ENCODE measurements around the gene FILIP1L.
A peak's percentile ranks its signal among the peaks of the same experiment; 100 is the strongest.

FILIP1L gene

GRCh38 chr3:99837715-99838114 is 276.6 kb downstream of the FILIP1L start:
- DNase-seq: no peak

- no peak for DNase-seq
Measured at GRCh38 chr3:99836681-99837080, 277.6 kb downstream of the FILIP1L start.

GRCh38 chr3:99834211-99834957 is 279.9 kb downstream of the FILIP1L start:
- DNase-seq: no peak

- no peak for DNase-seq
Measured at GRCh38 chr3:99833617-99834205, 280.6 kb downstream of the FILIP1L start.

DNA sequence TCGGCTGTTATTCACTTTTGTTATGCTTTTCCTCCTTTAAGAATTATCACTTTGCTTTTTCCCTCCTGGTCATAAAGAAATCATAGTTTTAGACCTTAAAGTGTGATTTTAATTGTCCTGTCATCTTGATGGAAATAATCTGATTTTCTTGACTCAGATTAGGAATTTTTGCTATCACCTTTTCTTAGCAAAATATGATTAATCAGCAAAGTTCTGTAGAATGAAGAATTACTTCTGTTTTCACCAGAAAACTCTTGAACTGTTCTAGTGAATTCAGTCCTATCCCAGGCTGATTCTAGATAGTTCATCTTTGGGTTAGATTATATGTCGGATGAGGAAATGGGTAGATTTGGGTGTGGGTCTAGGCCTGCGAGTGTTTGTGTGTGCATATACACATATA is 284.5 kb downstream of the FILIP1L start:
- DNase-seq: no peak

DNA sequence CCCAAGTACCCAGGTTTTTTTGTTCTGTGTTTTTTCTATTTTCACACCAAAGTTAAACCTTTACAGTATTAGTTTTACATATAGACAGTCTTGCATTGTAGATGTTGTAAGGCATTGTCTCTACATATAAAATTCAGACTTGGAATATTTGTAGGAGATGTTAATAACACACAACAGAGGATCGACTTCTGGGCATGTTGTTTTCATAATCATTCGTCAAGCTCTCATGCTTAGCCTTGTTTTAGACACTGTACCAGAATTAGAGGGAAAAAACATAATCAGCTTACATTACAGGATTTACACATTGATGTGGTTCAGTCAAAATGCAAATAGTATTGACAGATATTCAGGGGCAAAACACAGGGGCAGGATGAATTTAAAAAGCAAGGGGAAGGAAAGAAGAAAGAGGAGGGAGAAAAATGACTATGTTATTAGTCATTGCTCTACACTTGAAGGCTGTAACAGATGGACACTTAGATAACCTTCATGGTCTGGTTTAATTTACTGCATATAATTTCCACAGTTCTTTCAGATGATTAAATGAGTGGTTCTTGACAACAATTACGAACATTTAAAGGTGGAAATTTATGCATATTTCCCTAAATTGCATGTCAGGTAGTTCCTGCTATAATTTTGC is 289.2 kb downstream of the FILIP1L start:
- DNase-seq: no peak

- no peak for DNase-seq
Measured at GRCh38 chr3:99823723-99824711, 290.3 kb downstream of the FILIP1L start.

- DNase-seq: no peak
Measured at GRCh38 chr3:99818818-99819217, 295.5 kb downstream of the FILIP1L start.

GRCh38 chr3:99817437-99818240 is 296.7 kb downstream of the FILIP1L start, which contains the start of gene CMSS1:
TSS of gene CMSS1 (plus strand) at chr3:99817862.
- DNase-seq: peak; percentile 96 to 98 (median 96)

GRCh38 chr3:99817047-99817436 is 297.3 kb downstream of the FILIP1L start:
- no peak for DNase-seq

DNA sequence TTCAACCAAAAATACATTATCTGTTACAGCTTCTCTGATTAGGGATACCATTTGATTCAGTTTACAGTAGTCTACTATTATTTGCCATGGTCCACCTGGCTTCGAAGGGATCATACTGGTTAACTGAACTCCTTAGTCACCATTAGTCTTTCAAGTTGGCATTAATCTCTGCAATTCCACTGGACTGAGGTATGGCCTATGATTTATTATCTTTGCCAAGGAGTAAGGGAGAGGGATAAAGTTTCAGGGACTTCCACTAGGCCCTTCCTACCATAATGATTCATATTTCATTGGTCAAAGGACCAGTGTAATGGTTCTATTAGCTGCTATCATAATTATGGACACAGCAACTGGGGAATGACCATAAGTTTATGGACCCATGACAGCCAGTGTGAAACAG is 303.9 kb downstream of the FILIP1L start:
- DNase-seq: no peak

DNA sequence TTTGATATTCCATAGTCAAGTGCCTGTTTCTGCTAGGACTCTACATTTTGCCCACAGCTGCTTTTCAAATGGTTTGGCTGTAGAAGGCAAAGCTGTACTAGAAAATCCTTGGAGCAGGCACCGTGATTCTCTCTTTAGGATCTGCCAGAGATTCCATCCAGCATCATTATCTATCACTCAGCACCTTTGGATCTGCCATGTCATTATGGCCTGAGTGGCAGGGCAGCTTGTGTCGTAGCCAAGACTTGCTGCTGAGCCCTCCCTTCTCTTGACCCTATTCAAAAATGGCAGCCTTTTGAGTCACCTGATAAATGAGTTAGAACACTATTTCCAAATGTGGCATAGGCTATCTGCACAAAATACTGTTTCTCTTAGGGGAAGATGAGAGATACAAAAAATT is 304.7 kb downstream of the FILIP1L start:
- no peak for DNase-seq

GRCh38 chr3:99808163-99808794 is 306.0 kb downstream of the FILIP1L start:
- DNase-seq: peak; percentile 54 to 72 (median 70)

GRCh38 chr3:99805160-99805559 is 309.1 kb downstream of the FILIP1L start:
- DNase-seq: no peak

- no peak for DNase-seq
Measured at GRCh38 chr3:99803297-99803696, 311.0 kb downstream of the FILIP1L start.

GRCh38 chr3:99799422-99799821 is 314.9 kb downstream of the FILIP1L start:
- DNase-seq: no peak

GRCh38 chr3:99795573-99795972 is 318.7 kb downstream of the FILIP1L start:
- DNase-seq: no peak

- no peak for DNase-seq
Measured at GRCh38 chr3:99794485-99794884, 319.8 kb downstream of the FILIP1L start.

GRCh38 chr3:99789011-99789721 is 325.1 kb downstream of the FILIP1L start:
- DNase-seq: peak; percentile 8 to 36 (median 24)

Data from suppressor macrophage (primary cell).